HepG2 (cell line): ENCODE measurements around the gene ROS1. TPM values are rescaled to one million over a fixed set of nuclear protein-coding genes. Genes with fewer than 3 reads are reported as not detected.

Experiments used
- ATAC-seq: fragments of 200-7000 bp; cut with Tn5 transposase; 3 replicates; pipeline ENCODE4 v1.9.1; 2020; ENCODE audit warnings: mild to moderate bottlenecking, moderate library complexity
- BruUV-seq: library from RNA; stranded (reverse); fragments of 400-500 nt; replicated peaks from 2 replicates; lab custom pipeline; 2021; lab: Mats Ljungman, UMichigan
- CTCF ChIA-PET: fragments of 300-600 bp; formaldehyde crosslinking; extraction: SDS; loops from one replicate; lab custom pipeline; 2021; ENCODE audit warnings: low total read pairs, inconsistent platforms, low intra/inter-chr PET ratio; lab: Yijun Ruan, JAX
- POLR2A ChIA-PET: fragments of 350-600 bp; sonication (Branson Sonifier 250); formaldehyde crosslinking; loops from one replicate; lab custom pipeline; 2020; ENCODE audit warnings: antibody characterized with exemption, inconsistent platforms; lab: Yijun Ruan, JAX
- DNase-seq: peaks from one replicate; pipeline ENCODE4 v3.0.0-alpha.2; 2015; ENCODE audit warnings: low spot score
- FAIRE-seq: peaks from 3 replicates; lab custom pipeline; 2011; peaks lifted over from hg19 to GRCh38; lab: Jason Lieb, UNC
- H2AFZ ChIP-seq: one replicate; pipeline ENCODE4 v1.6.1; 2011; ENCODE audit warnings: low read length, inconsistent platforms
- H3K27ac ChIP-seq: fragments of 300-600 bp; 3 replicates; pipeline ENCODE4 v1.8.0; 2011; ENCODE audit warnings: mixed run types, mild to moderate bottlenecking, mixed read lengths, low read length, inconsistent platforms; ENCODE audit not compliant: insufficient read depth; ENCODE audit errors: extremely low read length
- H3K27me3 ChIP-seq, 2 experiments: fragments of 200-600 bp in 1 of 2; 2 replicates in 1 of 2; 3 replicates in 1 of 2; pipeline versions ENCODE4 v1.6.0 to v1.8.0; 2011; ENCODE audit warnings: low read length in 2 of 2, mild to moderate bottlenecking in 2 of 2, moderate library complexity in 2 of 2, inconsistent platforms in 1 of 2; ENCODE audit not compliant: insufficient read depth in 2 of 2, control insufficient read depth in 1 of 2
- H3K36me3 ChIP-seq, 2 experiments: fragments of 200-600 bp in 1 of 2; replicated peaks in 1 of 2; 2 replicates in 1 of 2; 3 replicates in 1 of 2; pipeline versions ENCODE4 v1.5.1 to v1.8.0; 2011; ENCODE audit warnings: low read length in 2 of 2, inconsistent platforms in 1 of 2; ENCODE audit not compliant: insufficient read depth in 2 of 2, control insufficient read depth in 1 of 2
- H3K4me1 ChIP-seq: 2 replicates; pipeline ENCODE4 v1.5.1; 2012; ENCODE audit warnings: low read length, inconsistent platforms; ENCODE audit not compliant: insufficient read depth
- H3K4me2 ChIP-seq: 2 replicates; pipeline ENCODE4 v1.6.0; 2011; ENCODE audit warnings: low read depth, low read length, inconsistent platforms
- H3K4me3 ChIP-seq, 3 experiments: fragments of 200-600 bp in 1 of 3; sonication (generic), shearing (Covaris generic) in 1 of 3; replicated peaks in 1 of 3; 2 replicates each; pipeline ENCODE4 v1.5.1; 2011 to 2016; ENCODE audit warnings: low read length in 3 of 3, inconsistent platforms in 2 of 3, low read depth in 2 of 3, mild to moderate bottlenecking in 2 of 3, control low read depth in 1 of 3, mixed read lengths in 1 of 3; ENCODE audit not compliant: insufficient read depth in 1 of 3
- H3K79me2 ChIP-seq: one replicate; pipeline ENCODE4 v1.6.1; 2011; ENCODE audit warnings: low read length, inconsistent platforms; ENCODE audit not compliant: insufficient read depth
- H3K9ac ChIP-seq: 2 replicates; pipeline ENCODE4 v1.6.0; 2011; ENCODE audit warnings: mild to moderate bottlenecking, low read depth, low read length, inconsistent platforms; ENCODE audit not compliant: insufficient read depth
- H3K9me3 ChIP-seq: 2 replicates; pipeline ENCODE4 v1.5.1; 2012; ENCODE audit warnings: mild to moderate bottlenecking, low read length
- H4K20me1 ChIP-seq: 2 replicates; pipeline ENCODE4 v1.6.0; 2011; ENCODE audit warnings: inconsistent platforms, mild to moderate bottlenecking, low read length, moderate library complexity; ENCODE audit not compliant: insufficient read depth
- ARID5B ChIP-seq: IDR thresholded peaks from 2 replicates; pipeline ENCODE4 v1.4.0; 2020; ENCODE audit warnings: mild to moderate bottlenecking, missing genetic modification reagents
- ATAD3A ChIP-seq: sonication (generic); formaldehyde crosslinking; IDR thresholded peaks from 2 replicates; pipeline ENCODE4 v1.4.0; 2020; ENCODE audit warnings: missing genetic modification reagents
- GTF3A ChIP-seq: sonication (generic); formaldehyde crosslinking; conservative IDR thresholded peaks from 2 replicates; pipeline ENCODE4 v1.4.0; 2020; ENCODE audit warnings: mild to moderate bottlenecking, missing genetic modification reagents
- HMG20A ChIP-seq: IDR thresholded peaks from 2 replicates; pipeline ENCODE4 v1.6.1; 2016; ENCODE audit warnings: borderline replicate concordance
- RAD21 ChIP-seq: fragments of 450-650 bp; formaldehyde crosslinking; IDR thresholded peaks from 2 replicates; pipeline ENCODE4 v1.5.0; 2020; ENCODE audit warnings: mild to moderate bottlenecking
- RERE ChIP-seq: IDR thresholded peaks from 2 replicates; pipeline ENCODE4 v1.6.1; 2016; ENCODE audit warnings: low read depth, missing genetic modification reagents, missing compliant biosample characterization
- ZBTB10 ChIP-seq: sonication (generic); formaldehyde crosslinking; IDR thresholded peaks from 2 replicates; pipeline ENCODE4 v1.4.0; 2020; ENCODE audit warnings: missing genetic modification reagents, borderline replicate concordance
- ZNF160 ChIP-seq: sonication (generic); formaldehyde crosslinking; IDR thresholded peaks from 2 replicates; pipeline ENCODE4 v1.8.0; 2022; ENCODE audit warnings: mild to moderate bottlenecking, inconsistent platforms, missing genetic modification reagents
- ZNF207 ChIP-seq: fragments of 450-650 bp; IDR thresholded peaks from 2 replicates; pipeline ENCODE4 v1.6.1; 2016; ENCODE audit warnings: antibody characterized with exemption, borderline replicate concordance
- ZNF773 ChIP-seq: sonication (generic); formaldehyde crosslinking; IDR thresholded peaks from 2 replicates; pipeline ENCODE4 v1.4.0; 2020; ENCODE audit warnings: missing genetic modification reagents, borderline replicate concordance
- ZNF781 ChIP-seq: sonication (generic); formaldehyde crosslinking; IDR thresholded peaks from 2 replicates; pipeline ENCODE4 v1.5.1; 2020; ENCODE audit warnings: borderline replicate concordance, mild to moderate bottlenecking, missing genetic modification reagents; ENCODE audit errors: not compliant biosample characterization
- ZSCAN21 ChIP-seq: sonication (generic); formaldehyde crosslinking; IDR thresholded peaks from 2 replicates; pipeline ENCODE4 v1.8.0; 2022; ENCODE audit warnings: mild to moderate bottlenecking, missing genetic modification reagents, moderate library complexity, borderline replicate concordance
- WGBS: methylation state at CpG from one replicate; pipeline ENCODE4 v1.1.6; 2017; ENCODE audit warnings: low lambda C conversion rate; 5-methylcytosine and 5-hydroxymethylcytosine counted together
- in situ Hi-C: cut with HindIII; loops from 2 replicates; pipeline ENCODE4 v1.10.0; 2017; ENCODE audit warnings: low pct_unique_long_range_greater_than_20kb; ENCODE audit not compliant: extremely low pct_ligation_motif_present
- intact Hi-C: fragments of 100-400 bp; cut with micrococcal nuclease; formaldehyde crosslinking; loops from one replicate; pipeline ENCODE4 v1.10.0; 2022; ENCODE audit not compliant: unreplicated experiment
- polyA plus RNA-seq, 8 experiments: library from polyadenylated mRNA; depleted of rRNA in 3 of 8; stranded (reverse) in 7 of 8; unstranded in 1 of 8; fragments of >200 nt; fragmentation: Illumina TruSeq in 4 of 8; extraction: Trizol in 4 of 8; gene quantifications; 2 replicates each; pipeline versions ENCODE4 v1.2.1 to v1.2.3, GENCODE V29; 2011 to 2016; ENCODE audit warnings: low read depth in 4 of 8, missing spikeins in 1 of 8, mixed read lengths in 1 of 8; ENCODE audit not compliant: insufficient read depth in 1 of 8
- total RNA-seq, 5 experiments: library from RNA; depleted of rRNA; stranded (reverse); fragments of >200 nt; fragmentation: Illumina TruSeq; extraction: Trizol; gene quantifications; 2 replicates each; pipeline ENCODE4 v1.2.3, GENCODE V29; 2016; ENCODE audit warnings: low read depth in 1 of 5

ROS1 gene
- total and polyA plus RNA-seq, 2 of the 13 experiments (the other 11 are each of a cell fraction or from before 2014, with no cell fraction given): not detected

- H3K27me3 ChIP-seq: peaks cover 18 to 59% of the 10 kb centered on the region in 2 experiments
- CTCF ChIA-PET: no interaction called here
- intact Hi-C loops: no loop called here
- TF ChIP-seq ZSCAN21 (no peak), HMG20A (CRISPR knock-in tag) (no peak), ATAD3A (CRISPR knock-in tag) (no peak), ZNF773 (CRISPR knock-in tag) (no peak), ZBTB10 (no peak), ZNF207 (no peak), GTF3A (no peak), ZNF781 (CRISPR knock-in tag) (no peak), ZNF160 (CRISPR knock-in tag) (no peak), ARID5B (no peak), RERE (no peak), RAD21 (no peak)
These were observed 162.3 kb downstream of the ROS1 start for GRCh38 chr6:117263353-117263927.

More at GRCh38 chr6:117263353-117263927, 162.3 kb downstream of the ROS1 start:
- FAIRE-seq (no peak), ATAC-seq (no peak), DNase-seq (no peak)
- no peak overlapping the region for H3K4me3 ChIP-seq
- no peak overlapping the region for H3K27ac ChIP-seq
- no peak overlapping the region for H2AFZ ChIP-seq
- WGBS: 57% methylated on average over 27 of the region's 27 CpGs
- H3K9ac ChIP-seq: no peak overlapping the region
- no peaks in the 10 kb centered on the region for H4K20me1 ChIP-seq
- H3K9me3 ChIP-seq: no peaks in the 10 kb centered on the region
- BruUV-seq: no TSS peak
- no peaks in the 10 kb centered on the region for H3K79me2 ChIP-seq
- peaks cover 19% of the 10 kb centered on the region for H3K4me1 ChIP-seq
- POLR2A ChIA-PET: no interaction called here
- H3K4me2 ChIP-seq: no peak overlapping the region
- in situ Hi-C loops: no loop called here
- no peaks in the 10 kb centered on the region for H3K36me3 ChIP-seq
